T-helper 2 cell (primary cell): ENCODE results near the gene CENPB.

Source experiments
- DNase-seq, 5 experiments: peaks; one replicate each; pipeline versions ENCODE4 v3.0.0 to v3.0.0-alpha.2; 2012 to 2022

The CENPB gene

DNA sequence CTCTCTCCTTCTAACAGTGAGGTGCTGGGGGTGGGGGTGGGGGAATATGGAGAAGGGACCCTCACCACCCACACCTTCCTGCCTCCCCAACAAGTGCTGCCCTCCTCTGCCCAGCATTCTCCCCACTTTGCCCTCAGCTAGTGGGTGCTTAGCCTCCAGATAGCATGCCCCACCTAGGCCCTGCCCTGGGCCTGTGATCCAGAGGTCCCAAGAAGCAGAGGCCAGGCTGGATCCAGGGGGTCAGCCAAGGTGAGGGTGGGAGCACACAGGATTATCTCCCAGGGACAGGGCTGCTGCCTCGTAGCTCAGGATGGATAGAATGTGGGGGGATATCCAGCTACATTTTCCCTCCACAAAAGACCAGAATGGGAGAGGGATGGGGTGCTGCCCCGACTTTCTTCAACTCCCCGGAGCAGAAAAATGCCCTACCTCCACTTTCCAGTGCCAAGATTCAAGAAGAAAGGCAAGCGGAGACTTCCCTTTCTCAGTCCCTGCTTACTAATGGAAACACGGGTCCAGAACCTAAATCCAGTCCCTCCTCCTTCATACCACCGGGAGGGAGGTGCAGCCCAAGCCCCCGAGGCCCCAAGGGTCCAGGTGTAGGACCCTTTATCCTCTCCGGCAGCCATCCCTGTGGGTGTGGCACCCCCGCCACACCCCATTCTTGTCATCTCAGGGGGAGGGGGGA, 20.0 kb downstream of the CENPB start:
- DNase-seq, result no peak

DNA sequence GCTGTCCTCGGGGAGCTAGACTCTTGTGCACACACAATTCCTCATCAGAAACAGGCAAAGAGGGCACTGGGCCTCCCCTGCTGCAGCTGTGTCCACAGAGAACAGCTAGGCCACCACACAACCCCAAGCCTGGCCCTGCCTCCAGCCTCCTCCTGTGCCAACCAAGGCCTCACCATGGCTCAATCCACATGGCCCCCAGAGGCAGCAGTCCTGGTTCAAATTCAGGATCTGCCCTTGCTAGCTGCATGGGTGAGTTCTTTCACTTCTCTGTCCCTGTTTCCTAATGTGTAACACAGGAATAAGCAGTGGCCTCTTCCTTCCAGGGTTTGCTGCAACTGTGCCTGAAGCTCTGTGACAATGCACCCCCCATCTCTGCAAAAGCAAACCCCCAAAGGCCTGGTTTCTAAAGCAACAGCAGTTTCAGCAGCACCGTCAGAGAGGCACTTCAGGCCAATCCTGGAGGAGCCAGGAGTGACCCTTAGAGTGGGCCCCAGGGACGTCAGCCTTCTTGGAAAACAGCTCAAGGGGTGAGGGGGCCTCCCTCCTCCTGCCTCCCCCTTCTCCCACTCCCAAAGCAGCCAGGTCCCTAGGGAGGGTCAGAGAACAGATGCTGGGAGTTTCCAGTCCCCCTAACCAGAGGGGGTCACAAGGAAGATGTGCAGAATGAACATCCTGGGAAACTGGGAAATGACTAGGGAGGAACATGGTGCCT, 21.2 kb downstream of the CENPB start:
- no peak for DNase-seq

DNA sequence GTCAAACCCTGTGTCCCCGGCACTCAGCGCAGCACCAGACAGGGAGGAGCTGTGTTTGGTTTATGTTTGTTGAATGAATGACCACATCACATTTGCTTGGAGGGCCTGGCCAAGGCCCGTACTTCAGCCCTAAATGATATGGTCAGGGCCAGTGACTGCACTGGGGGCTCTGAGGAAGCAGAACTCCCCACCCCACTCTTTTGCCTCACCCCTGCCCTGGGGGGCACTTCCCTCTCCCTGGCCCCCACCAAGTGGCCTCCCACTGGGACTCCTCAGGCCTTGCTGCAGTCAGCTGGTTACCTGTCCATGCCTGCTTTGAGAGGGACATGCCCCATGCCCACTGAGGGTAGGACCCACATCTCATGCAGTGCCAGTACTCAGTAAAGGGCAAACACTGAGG, 21.9 kb downstream of the CENPB start:
- DNase-seq, result no peak

DNA sequence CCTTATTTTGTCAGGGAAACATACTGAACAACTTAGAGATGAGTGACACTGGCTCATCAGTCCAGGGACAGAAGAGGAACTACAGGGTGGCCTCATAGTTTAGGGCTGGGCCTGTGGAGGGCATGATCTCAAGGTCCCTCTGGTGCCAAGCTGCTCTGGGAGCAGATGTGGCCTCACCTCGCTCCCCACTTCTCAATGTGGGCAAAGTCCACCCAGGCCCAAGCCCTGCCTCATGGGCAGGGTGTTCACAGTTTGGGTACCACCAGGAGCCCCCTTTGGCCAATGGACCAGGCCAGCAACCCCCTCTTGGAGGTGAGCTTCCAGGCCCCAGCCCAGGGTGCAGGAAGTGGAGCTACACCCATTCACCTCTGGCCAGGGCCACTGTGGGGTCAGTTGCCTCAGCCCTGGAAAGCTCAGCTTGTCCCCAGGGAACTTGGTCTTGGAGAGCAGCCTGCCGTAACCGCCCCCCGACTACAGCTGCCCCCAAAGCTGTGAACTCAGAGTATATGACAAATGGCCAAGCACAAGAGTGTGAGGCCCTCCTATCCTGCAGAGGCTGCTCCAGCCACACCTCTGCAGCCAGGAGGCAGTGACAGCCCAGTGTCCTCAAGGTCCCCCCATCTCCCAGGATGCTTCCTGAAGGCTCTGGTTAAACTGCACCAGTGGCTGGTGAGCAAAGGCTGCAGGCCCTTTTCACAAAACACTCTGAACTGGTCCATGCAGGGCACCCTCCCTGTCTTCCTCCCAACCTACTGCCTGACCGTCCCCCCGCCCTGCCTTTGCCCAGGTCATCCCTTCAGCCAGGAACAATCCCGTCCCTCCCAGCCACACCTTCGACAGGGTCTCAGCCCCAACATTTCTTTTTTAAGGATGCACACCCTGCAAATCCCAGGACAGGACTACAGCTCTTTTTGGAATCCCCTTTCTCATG, 22.6 kb downstream of the CENPB start:
- DNase-seq, result no peak

DNA sequence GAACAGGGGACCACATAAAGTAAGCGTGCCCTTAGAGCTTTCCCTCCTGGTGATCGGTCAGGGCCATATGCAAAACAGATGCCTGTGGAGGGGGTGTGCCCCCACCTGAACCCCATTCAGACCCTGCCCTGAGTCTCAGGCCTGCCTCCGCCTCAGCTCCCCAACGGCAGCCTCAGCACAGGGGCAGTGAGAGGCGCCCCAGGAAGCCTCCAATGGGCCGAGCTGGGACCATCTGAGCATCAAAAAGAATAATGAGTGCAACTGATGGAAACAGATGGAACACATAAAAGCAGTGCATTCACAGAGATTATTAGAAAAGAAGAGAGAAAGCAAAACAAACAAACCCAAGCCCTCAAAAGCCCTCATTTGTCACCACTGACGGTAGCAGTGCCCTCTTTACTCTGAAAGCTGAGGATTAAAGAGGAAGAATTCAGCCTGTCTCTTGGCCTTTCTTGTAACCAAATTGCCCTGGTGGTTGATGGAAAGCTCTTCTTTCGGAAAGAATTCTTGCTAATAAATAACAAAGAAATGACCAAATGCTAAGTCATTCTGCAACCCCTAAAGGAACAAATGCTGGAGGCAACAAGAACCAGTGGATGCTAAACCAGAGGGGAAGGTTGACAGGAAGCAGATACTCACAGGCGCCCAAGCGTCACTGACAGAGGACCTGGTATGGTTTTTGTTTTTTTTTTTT, 25.7 kb downstream of the CENPB start:
- no peak for DNase-seq

DNA sequence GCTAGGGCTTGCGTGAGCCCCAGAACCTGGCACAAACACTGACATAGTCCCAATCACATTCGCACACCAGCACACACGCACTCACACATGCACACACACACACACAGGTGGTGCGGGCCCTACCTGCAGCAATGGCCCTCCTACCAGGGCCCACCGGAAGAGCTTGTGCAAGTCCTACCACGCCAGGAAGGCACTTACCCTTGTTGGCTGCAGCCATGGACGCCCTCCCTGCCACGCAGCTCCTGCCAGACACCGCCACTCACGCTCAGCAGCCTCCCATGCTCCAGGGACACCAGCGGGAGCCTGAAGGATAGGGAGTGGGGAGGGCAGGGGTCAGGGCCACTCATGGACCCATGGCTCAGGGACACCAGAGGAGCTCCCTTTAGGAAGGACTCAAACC, 26.7 kb downstream of the CENPB start:
- no peak for DNase-seq

DNA sequence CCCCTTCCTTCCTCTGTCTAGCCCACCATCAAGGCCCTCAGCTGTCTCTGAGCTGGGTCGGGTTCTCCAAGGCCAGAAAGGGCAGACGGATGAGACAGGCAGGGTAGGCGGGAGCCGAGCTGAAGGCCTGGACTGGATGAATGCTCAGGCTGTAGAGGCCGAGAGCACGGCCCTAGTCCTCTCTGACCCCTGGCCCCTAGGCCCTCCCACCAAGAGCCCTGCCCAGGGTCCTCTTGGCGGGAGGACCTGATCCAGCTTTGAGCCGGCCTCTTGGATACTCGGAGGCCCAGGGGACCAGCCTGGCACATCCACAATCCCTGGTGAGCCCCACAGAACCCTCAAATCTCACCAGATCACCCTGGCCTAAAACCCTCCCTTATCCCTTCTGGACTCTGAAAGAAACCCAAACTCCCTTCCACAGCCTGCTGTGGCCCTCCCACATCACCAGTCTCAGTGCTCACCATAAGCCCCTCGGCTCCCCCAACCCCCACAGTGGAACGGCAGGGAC, 27.2 kb downstream of the CENPB start:
- no peak for DNase-seq

DNA sequence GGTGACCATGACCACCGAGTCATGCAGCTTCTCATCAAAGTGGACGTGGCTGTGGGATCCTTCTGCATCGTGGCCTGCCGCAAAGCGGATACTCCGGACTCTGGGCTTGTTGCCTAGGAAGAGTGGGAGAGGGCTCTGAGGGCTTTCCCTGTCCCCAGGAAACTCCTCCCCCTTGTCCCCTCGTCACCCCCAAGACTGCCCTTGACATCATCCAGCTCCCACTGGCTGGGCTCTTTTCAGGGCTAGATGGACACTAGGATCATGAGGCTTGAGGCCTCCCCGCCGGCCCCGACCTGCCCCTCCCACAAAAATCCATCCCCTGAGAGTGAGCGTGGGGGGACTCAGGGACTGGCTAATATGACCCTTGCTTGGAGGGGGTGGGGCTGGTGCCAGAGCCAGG, 28.0 kb downstream of the CENPB start:
- DNase-seq, result no peak

DNA sequence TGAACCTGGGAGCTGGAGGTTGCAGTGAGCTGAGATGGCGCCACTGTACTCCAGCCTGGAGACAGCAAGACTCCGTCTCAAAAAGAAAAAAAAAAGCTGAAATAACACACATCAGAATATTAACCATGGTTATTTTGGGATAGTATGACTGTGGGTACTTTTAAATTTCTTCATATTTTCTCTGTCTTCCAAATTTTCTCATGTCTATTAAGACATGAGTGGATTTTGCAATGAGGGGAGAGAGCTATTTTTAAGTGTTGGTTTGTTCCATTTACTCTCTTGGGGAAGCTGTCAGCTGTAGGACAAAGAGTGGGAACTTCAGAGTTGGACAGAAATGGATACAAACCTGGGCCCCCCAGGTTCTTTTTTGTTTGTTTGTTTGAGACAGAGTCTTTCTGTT, 29.3 kb downstream of the CENPB start:
- no peak for DNase-seq

DNA sequence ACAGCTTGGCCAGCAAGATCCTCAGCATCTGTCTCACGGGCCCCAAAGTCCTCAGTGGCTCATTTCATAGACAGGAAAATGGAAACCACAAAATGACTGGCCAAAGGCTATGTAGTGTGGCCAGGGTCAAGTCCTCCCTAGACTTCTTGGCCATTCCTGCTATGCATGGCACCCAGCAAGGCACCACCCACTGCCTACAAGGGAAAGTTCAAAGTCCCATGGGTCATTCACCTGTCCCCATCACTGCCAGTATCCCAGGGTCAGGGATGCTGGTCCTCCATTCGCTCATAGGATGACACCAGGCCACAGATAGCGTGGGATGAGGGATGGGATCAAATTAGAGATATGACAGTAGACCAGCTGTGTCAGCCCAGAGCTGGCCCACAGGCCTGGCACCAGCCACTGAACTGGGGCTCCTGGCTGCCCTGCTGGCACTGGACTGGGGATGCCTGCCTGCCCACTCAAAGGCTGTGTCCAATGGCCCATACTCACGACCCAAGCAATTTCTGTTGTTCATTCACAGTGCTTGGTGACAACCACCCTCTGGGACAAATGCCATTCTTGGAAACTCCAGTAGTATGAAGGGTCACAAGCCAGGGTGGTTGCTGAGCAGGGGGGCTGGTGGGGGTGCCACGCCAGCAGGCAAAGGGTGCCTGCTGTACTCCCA, 30.6 kb downstream of the CENPB start:
- DNase-seq, result no peak

DNA sequence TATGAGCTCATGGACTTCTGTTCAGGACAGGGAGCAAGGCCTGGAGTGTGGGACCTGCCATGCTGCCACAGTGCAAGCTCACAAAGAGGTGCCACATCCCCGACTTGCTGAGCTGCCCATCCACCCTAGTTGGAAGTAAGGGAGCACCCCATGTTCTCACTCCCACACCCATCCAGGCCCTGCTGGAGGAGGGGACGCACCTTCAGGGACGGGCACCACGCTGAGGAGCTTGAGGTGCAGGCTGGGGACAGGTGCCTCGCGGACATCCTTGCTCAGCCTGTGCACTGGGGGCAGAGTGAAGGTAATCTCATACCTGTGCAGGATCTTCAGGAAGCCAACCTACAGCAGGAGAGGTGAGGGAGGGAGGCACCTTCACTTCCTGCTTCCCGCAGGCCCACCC, 31.3 kb downstream of the CENPB start:
- no peak for DNase-seq

DNA sequence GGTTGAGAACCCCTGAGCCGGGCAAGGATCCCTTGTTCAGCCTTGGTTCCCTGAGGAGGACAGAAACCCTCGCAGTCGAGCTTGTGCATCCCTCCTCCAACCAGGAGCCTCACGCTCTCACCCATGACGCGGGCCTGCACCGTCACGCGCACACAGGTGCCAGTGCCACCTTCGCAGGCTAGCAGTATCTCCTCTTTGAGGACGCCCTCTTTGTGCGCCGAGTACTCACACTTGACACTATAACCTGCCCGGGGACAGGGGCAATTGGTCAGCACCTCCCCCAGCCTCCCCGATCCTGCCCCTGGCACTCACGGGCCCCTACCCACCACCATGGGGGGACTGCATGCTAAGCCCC, 32.3 kb downstream of the CENPB start:
- no peak for DNase-seq

DNA sequence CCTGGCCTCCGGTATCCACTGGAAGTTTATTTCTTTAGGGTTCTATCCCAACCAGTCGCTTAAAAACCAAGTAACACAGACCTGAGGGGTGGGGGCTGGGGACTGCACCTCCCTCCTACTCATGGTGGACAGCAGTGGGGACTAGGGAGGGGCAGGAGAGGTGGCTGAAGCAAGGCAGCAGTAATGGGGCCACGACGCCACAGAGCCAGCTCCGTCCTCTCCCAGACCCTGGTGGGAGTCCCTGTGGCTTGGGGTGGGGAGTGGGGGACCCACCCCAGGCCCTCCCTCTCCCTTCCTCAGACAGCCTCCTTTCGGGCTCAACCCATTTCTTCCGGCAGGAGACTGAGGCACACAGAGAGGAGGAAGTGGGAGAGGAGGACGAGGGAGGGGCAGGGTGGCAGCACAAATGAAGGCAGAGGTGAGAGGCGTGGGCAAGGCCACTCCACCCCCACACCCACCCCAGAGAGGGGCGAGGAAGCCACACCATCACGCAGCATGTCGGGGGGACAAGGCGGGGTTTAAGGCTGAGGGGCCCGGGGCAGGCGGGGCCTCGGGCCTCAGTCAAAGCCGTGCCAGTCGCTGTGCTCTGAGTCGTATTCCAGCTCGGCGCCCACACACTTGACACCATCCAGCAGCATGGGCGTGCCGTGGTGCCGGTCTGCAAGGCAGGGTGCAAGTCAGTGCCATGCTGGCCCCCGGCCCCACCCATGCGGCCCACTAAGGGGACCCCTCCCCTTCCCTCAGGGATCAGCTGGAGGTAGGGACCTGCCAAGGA, 32.9 kb downstream of the CENPB start:
- no peak for DNase-seq

DNA sequence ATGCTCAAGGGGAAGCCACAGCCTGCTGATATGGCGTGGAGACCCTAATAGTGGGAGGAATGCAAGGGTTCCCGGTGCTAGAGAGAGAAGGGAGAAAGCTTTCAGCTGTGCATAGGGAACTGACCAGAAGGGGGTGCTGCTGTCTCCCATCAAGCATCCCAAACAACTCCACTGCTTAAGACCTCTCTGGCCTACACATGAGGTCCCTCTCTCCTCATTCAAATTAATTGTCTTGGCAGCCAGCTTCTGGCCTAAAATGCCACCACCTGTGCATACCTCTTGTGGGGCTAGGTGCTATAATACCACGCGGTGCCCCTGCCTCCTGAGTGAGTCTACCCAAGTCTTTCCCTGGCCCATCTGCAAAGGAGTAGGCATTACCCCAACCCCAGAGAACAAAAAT, 33.4 kb downstream of the CENPB start:
- DNase-seq, result peak in 3 of 5 experiments; percentile 39 to 76 (median 44)

DNA sequence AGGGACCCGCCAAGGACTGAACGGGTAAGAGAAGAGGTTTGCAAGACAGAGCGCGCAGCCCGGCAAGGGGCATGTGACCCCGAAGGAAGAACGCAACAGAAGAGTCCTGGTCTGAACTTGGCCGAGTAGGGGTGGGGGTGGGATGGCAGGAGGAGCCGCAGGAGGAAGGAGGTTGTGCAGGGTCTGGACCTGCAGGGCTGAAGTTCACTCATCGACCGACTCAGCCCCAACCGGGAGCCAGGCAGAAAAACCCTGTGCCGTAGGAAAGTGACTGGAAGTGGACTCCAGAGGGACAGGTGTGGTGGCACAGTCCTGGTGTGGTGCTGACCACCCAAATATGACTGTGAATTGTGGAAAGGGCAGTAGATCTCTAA, 34.2 kb downstream of the CENPB start:
- no peak for DNase-seq

DNA sequence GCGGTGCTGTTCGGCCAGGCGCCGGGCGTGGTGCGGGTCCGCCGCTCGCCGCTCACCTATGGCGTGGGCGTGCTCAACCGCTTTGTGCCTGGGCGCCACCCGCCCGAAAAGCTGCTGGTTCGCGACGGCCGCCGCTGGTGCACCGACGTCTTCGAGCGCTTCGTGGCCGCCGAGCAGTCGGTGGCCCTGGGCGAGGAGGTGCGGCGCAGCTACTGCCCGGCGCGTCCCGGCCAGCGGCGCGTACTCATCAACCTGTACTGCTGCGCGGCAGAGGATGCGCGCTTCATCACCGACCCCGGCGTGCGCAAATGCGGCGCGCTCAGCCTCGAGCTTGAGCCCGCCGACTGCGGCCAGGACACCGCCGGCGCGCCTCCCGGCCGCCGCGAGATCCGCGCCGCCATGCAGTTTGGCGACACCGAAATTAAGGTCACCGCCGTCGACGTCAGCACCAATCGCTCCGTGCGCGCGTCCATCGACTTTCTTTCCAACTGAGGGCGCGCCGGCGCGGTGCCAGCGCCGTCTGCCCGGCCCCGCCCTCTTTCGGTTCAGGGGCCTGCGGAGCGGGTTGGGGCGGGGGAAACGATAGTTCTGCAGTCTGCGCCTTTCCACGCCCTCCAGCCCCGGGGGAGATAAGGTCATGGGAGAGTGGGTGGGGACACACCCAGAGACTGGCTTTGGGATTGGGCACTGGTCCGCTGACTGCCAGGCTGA, 34.7 kb downstream of the CENPB start:
- peak; percentile 23 to 73 (median 48) for DNase-seq

DNA sequence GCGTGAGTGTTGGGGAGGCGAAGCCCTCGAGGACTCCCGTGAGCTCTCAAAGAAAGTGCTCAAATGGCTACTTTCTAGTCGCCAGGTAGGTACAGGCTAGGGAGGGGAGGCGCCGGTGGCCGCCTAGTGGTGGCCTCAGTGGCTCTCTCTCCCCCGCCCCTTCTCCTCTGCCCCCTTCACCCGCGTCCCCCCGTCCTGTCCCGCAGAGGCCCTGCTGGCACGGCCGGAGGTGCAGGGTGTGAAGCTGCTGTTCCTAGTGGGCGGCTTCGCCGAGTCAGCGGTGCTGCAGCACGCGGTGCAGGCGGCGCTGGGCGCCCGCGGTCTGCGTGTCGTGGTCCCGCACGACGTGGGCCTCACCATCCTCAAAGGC, 35.2 kb downstream of the CENPB start:
- no peak for DNase-seq

DNA sequence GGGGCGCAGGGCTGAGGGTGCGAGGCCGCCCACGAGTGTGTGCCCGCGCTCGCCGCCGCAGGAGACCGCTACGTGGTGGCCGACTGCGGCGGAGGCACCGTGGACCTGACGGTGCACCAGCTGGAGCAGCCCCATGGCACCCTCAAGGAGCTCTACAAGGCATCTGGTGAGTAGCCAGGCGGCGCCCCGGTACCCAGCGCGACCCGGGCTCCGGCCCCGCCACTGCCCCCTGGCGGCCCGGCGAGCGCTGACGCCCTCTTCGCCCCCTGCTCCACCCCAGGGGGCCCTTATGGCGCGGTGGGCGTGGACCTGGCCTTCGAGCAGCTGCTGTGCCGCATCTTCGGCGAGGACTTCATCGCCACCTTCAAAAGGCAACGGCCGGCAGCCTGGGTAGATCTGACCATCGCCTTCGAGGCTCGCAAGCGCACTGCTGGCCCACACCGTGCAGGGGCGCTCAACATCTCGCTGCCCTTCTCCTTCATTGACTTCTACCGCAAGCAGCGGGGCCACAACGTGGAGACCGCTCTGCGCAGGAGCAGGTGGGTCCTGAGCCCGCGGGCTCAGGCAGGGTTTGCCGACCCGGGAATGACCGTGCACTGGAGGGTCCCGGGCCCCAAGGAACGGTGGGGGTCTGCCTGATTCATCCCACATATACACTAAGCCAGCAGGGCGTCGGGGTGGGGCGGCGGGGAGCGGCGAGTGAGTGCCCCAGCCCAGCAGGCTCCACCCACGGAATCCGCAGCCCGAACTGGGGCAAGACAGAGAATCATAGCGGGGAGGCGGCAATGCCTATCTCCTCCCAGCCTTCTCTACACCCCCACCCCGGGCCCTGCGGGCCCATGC, 36.6 kb downstream of the CENPB start:
- peak in 2 of 5 experiments; percentile 20 to 43 for DNase-seq

DNA sequence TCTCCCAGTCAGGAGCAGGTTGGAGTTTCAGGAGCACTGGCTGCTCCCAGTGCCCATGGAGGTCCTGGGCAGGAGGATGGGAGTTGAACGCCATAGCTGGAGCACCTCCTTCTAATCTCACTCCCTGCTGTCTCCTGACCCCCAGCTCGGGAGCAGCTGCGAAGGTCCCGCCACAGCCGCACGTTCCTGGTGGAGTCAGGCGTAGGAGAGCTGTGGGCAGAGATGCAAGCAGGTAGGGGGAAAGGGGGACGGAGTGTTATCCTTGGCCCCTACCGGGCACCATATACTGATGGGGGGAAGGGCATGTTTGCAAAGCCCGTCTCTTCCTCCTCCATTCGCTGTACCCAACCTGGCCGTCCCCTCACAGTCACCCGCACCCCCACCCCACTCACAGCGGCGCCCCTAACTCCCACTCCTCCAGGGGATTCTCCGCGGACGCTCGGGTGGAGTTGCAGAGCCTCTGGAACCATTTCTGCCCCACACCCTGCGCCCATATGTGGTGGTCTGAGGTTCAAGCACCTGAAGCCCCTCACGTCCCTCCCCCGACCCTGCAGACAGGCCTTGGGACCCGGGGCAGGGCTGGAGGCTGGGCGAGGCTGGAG, 37.4 kb downstream of the CENPB start:
- no peak for DNase-seq
